Choroid plexus epithelial cell (primary cell): ENCODE measurements around the gene CHAC2.

ENCODE experiments used
- DNase-seq: peaks from one replicate; pipeline ENCODE4 v3.0.0-alpha.2; 2010; ENCODE audit warnings: low read depth
- H3K4me3 ChIP-seq: 2 replicates; pipeline ENCODE4 v1.5.1; 2011; ENCODE audit warnings: low read depth, mild to moderate bottlenecking, control low read depth, low read length, moderate library complexity
- TF ChIP-seq, protein P1 (sequence below): conservative IDR thresholded peaks from 2 replicates; pipeline ENCODE4 v1.5.1; 2011; ENCODE audit warnings: low read depth, mild to moderate bottlenecking, control low read depth, inconsistent platforms, low read length, moderate library complexity

CHAC2 gene

DNA sequence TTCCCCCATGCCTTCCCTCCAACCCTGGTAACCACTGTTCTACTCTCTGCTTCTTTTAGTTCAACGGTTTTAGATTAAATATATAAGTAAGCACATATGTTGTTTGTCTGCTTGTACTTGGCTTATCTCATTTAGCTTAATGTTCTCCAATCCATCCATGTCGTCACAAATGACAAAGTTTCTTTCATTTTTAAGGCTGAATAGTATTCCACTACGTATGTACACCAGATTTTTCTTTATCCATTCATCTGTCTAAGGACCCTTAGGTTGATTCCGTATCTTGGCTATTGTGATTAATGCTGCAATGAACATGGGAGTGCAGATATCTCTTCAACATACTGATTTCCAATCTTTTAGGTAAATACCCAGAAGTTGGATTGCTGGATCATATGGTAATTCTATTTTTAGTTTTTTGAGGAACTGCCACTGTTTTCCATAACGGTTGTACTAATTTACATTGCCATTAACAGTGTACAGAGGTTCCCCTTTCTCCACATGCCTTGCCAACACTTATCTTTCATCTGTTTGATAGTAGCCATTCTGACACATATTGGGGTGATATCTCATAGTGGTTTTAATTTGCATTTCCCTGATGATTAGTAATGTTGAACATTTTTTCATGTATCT is 11.0 kb downstream of the CHAC2 start:
- TF ChIP-seq, protein P1, sequence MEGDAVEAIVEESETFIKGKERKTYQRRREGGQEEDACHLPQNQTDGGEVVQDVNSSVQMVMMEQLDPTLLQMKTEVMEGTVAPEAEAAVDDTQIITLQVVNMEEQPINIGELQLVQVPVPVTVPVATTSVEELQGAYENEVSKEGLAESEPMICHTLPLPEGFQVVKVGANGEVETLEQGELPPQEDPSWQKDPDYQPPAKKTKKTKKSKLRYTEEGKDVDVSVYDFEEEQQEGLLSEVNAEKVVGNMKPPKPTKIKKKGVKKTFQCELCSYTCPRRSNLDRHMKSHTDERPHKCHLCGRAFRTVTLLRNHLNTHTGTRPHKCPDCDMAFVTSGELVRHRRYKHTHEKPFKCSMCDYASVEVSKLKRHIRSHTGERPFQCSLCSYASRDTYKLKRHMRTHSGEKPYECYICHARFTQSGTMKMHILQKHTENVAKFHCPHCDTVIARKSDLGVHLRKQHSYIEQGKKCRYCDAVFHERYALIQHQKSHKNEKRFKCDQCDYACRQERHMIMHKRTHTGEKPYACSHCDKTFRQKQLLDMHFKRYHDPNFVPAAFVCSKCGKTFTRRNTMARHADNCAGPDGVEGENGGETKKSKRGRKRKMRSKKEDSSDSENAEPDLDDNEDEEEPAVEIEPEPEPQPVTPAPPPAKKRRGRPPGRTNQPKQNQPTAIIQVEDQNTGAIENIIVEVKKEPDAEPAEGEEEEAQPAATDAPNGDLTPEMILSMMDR = no peak
- H3K4me3 ChIP-seq = no peak overlapping the region
- no peak for DNase-seq

DNA sequence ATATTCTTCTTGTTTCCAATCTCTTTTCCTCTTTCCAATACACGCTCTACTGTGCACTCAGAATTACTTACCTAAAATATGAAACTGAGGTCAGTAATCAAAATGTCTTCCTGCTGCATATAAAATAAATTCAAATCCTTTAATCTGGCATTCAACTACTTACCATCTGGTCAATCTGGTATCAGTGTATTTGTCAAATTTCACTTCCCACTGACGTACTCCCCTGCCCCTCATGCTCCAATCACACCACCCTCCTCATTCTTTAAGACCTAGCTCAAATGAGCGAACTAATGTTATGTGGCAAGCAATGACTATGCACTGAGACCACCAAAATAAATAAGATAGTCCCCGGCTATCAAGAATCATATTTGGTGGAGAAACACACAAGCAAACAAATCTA is 12.5 kb downstream of the CHAC2 start:
- no peak for DNase-seq
- H3K4me3 ChIP-seq = no peak overlapping the region
- TF ChIP-seq, protein P1 = no peak

DNA sequence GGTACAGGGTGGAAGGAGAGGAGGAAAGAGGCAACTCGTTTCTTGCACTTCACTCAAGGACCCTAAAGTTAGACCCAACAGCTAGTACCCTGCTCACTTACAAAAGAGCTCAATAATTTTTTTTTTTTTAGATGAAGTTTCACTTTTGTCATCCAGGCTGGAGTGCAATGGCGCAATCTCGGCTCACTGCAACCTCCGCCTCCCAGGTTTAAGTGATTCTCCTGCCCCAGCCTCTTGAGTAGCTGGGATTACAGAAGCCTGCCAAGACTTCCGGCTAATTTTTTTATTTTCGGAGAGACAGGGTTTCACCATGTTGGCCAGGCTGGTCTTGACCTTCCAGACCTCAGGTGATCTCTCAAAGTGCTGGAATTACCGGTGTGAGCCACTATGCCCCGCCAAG is 15.1 kb downstream of the CHAC2 start:
- TF ChIP-seq, protein P1 = no peak
- no peak for DNase-seq
- H3K4me3 ChIP-seq = no peak overlapping the region

DNA sequence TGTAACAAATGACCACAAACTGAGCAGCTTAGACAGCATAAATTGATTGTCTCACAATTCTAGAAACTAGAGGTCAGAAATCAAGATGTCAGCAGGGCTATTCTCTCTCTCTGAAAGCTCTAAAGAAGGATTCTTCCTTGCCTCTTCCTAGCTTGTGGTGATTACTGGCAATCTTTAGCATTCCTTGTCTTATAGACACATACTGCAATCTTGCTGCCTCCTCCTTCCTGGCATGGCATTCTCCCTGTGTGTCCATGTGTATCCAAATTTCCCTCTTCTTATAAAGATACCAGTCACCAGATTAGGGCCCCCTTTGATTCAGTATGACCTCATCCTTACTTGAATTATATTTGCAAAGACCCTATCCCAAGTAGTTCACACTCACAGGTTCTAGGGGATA is 16.8 kb downstream of the CHAC2 start:
- TF ChIP-seq, protein P1 = no peak
- H3K4me3 ChIP-seq = no peak overlapping the region
- no peak for DNase-seq

DNA sequence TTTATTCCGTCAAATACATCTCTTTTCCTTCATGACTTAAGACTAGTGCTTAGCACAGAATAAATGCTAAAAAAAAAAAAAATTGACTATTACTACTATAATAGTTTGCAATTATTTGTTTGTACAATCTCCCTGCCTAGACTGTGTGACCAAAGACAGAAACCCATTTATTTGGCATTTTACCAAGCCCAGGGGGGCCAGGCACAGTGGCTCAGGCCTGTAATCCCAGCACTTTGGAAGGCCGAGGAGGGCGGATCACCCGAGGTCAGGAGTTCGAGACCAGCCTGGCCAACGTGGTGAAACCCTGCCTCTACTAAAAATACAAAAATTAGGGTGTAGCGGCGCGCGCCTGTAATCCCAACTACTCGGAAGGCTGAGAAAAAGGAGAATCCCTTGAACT is 17.8 kb downstream of the CHAC2 start:
- DNase-seq = no peak
- H3K4me3 ChIP-seq = peak overlapping the region; percentile 89
- TF ChIP-seq, protein P1 = no peak

DNA sequence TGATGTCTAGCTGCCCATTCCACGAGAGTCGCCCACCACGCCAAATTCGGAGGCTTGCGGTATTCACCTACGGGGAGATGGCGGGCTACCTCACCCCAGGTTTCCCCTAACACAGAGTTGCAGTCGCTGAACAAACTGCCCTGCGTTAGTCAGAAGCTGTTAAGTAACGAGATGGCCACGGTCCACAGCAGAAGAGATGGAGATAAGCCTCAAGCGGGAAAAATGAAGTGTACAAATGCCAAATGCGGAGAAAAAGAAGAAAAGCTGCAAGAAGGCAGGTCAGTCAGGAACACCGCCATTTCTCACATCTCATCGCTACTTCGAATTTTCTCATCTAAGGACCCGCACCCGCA is 18.7 kb downstream of the CHAC2 start:
- DNase-seq = peak; percentile 55
- TF ChIP-seq, protein P1 = no peak
- H3K4me3 ChIP-seq = peak overlapping the region; percentile 89
